Measurements from ENCODE around the gene PTCH1.
A peak's percentile ranks its signal among the peaks of the same experiment; 100 is the strongest.

Gene PTCH1

DNA sequence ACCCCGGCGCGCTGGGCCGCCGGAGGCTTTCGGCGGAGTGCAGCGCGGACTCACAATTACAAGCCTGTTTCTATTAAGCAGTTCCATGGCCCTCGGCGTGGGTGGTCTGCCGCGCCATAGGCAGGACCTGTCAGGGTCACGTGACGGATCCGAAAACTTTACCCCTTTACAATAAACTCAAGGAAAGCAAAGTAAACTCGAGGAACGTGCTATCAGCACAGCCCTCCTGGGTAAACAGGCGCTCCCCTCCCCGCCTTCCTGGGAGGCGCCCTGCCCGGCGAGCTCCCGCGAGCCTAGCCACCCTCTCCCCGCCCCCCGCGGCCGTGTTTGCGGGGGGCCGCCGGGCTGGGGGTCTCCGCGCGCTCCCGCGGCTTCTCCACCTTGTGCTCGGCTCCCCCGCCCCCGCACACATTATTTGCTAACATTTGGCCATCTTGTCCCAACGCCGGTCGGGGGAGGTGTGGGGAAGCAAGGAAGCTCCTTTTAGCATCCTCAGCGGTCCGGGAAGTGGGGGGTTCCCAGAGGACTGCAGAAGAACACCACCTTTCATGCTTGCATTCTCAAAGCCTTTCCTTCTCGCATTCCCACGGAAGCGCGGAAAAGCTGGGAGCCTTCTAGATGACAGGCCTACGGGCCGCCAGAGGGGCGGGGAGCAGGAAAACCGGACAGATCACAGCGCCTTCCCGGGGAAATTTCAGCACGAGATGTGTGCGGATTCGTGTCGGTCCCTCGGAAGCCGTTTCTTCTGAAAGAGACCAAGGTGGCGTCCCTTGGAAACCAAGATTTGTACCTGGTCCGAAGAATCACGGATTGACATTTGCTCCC is at the start of gene PTCH1:
PTCH1 (minus strand) TSS at position 238 of the 825 bp plus-strand sequence.
- DNase-seq (ENCODE audit: low read depth), result peak; percentile 63

DNA sequence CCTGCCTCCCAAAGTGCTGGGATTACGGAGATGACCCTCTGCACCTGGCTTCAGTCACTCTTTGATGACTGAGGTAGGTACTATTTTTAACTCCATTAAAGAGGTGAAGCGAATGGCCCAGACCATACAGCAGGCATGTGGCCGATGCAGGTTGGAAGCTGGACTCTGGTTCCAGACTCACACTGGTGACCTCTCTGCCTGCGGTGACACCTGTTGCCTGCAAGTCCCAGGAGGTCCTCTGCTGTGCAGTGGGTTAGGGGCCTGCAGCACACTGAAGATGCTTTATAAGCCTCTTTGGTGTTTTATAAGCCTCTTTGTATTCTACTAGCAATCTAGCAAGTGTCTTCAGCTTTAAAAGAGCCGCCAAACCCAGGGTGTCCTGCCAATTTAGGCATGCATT is 49.2 kb upstream of the PTCH1 start:
- DNase-seq (ENCODE audit: low read depth), result no peak

DNA sequence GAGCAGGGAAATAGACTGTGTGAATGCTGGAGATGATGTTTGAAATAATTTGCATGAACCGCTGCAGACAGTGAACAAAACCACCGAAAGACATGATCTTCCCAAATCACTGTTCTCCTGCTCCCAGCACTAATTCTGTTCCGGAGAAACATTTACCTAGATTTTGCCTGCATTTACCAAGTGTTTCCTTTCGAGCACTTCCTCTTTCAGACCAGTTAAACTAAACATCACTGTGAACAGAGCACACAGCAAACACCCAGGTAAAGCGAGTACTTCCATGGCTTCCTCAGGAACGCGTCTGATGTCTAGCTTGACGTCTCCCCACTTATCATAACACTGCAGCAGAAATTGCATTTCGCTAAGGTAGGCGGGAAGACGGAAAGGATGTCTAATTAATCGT is 45.1 kb upstream of the PTCH1 start:
- DNase-seq (ENCODE audit: low read depth), result no peak

- DNase-seq (ENCODE audit: low read depth), result no peak
These were observed 40.4 kb upstream of the PTCH1 start for GRCh38 chr9:95557142-95557541.

GRCh38 chr9:95556521-95556920 is 39.8 kb upstream of the PTCH1 start:
- no peak for DNase-seq (ENCODE audit: low read depth)

GRCh38 chr9:95552814-95553546 is 36.2 kb upstream of the PTCH1 start:
- no peak for DNase-seq (ENCODE audit: low read depth)

GRCh38 chr9:95552255-95552654 is 35.5 kb upstream of the PTCH1 start:
- no peak for DNase-seq (ENCODE audit: low read depth)

- no peak for DNase-seq (ENCODE audit: low read depth)
These were observed 34.6 kb upstream of the PTCH1 start for GRCh38 chr9:95551406-95551805.

DNA sequence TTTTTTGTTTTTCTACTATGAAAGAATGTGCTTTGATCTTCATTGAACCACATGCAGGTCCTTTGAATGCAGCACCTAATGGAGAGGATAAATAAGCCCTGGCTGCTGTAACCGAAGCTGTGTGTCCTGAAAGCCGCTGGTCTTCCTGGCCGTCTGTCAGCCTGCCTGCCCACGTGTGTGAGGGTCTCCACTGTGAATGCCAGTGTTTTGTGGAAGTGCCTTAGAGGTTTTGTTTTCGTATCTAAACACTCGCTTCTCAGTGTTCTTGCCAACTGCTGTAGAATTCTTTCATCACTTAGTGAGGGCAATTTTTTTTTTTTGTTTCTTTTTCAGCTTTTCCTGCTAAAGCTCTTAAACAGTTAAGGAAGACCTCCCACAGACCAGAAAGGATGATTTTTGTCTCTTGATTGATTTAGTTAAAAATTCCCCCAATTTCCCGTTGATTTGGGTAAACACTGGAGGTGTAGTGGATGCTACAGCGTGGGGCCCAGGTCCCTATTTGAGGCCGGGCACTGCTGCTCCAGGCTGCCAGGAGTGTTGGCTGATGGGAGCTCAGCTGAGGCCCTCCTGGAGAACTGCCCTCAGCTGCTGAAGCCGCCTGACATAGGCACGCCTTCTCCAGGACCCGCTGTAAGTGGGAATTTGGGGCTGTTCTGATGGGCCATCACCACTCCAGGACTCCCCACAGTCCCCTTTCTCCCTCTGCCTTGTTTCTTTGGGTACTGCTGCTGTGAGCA is 29.2 kb upstream of the PTCH1 start:
- DNase-seq (ENCODE audit: low read depth), result no peak

- no peak for DNase-seq (ENCODE audit: low read depth)
These were observed 17.4 kb upstream of the PTCH1 start for GRCh38 chr9:95533996-95534680.

GRCh38 chr9:95529910-95530309 is 13.1 kb upstream of the PTCH1 start:
- DNase-seq (ENCODE audit: low read depth), result no peak

- DNase-seq (ENCODE audit: low read depth), result no peak
These were observed 12.2 kb upstream of the PTCH1 start for GRCh38 chr9:95528908-95529502.

- no peak for DNase-seq (ENCODE audit: low read depth)
These were observed 6.2 kb upstream of the PTCH1 start for GRCh38 chr9:95522871-95523370.

GRCh38 chr9:95521699-95522098 is 4.9 kb upstream of the PTCH1 start:
- DNase-seq (ENCODE audit: low read depth), result no peak

DNA sequence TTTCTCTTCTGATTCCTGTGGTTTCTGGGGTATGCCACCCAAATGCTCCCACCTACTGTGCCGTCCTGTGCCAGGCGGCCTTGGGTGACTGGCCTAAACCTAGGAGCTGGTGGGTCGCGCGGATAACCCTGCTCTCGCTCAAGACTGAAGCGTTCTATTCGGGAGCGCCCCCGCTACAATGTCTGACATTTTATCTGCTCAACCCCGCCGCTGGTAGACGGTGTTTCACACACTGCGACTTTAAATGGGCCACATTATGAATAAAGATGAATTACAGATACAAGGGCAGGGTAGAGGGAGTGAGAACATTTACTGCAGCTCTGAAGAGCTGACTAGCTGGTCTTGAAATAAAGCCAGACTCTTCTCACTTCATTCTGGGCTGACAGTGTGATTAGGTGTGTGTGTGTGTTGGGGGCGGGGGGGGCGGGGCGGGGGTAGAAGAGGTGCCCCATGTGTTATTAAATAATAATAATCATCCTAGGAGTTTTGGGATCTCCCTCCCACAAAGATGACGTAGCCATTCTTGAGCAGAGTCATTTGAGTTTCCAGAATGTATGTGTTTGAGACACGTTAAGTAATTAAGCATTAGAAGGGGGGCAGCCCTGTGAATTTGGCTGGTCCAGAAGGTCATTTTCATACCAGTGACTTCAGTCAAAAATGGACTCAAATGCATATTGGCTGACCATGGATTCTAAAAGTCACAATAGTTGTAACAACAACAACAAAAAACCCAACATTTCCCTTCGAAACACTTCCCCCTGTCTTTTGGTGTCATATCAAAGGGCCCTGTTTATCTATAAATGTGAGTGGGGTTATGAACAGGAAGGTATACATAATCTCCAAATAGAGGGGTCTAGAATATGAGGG is 1.0 kb upstream of the PTCH1 start:
- no peak for DNase-seq (ENCODE audit: low read depth)

DNA sequence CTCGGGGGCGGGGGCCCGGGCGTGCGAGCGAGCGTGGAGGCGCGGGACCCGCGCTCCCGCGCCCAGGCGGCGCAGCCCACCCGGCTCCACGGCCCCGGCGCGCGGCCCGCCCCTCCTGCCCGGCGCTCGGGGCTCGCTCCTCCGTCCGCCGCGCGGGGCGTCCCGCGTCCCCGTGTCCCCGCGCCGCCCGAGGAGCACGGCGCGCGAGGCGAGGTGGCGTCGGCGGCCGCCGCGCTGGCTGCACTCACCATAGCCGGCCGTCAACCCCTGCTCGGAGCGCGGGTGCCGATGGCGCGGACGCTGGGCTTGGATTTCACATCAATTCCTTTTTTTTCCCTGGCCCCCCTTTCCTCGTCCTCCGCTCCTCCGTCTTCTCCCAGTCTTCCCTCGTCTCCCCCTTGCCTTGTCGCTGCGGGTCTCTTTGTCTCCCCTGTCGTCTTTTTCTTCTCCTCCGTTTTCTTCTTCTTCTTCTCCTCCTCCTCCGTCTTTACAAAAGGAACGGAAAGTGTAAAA is 494 bp downstream of the PTCH1 start:
- DNase-seq (ENCODE audit: low read depth), result no peak

DNA sequence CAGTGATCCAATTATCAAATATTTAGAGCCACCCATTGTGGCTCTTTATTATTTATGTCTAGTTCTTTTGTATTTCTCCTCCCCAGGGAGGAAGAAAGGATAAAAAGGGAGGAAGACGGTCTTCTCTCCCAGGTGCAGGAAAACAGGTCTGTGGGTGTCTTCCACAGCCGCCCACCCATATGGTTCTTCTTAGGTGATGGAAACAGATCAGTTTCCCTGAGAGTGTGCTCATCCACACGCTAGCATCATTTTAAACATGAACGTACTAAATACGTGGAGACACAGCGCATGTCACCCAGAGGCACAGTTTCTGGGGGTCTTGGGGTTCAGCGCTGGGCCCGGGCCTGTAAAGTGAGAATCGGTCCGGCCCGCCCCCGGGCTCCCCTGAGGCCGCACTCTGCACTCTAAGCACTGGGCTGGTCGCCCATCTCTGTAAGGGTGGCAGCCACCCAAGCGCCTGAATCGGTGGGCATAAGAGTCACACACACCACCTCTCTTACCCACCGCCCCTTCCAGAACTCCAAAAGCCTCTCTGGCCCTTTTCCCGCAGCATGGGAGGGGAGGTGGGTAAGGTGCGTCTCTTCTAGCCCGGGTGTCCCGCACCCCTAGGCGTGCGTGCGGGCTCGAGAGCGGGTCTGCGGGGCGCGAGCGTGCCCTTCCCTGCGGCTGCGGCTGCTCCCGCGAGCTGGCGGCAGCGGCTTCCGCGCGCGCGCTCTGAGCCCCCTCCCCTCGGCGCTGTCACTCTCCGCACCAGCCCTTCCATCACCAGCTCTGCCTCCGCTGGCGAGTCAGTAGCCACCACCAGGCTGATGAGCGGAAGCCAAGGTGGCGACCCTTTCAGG is 1.3 kb downstream of the PTCH1 start:
- no peak for DNase-seq (ENCODE audit: low read depth)

- DNase-seq (ENCODE audit: low read depth), result no peak
These were observed 2.4 kb downstream of the PTCH1 start for GRCh38 chr9:95514342-95514741.

DNA sequence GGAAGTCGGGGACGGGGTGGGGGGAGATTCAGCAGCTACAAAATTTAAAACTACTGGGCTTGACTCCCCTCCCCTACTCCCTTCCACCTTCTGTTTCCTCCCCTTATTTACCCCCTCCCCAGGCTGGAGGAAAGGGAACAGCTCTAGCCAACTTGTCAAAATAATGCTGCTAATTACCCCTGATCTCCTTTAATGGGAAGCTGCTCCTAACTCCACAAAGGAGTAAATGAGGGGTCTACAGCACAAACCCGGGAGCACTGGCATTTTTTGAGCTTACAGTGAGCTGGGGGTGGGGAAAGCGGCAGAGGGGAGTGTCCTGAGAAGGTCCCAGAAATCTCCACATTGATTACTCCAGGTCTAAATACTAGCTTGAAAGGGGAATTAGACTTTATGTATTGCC is 3.1 kb downstream of the PTCH1 start:
- no peak for DNase-seq (ENCODE audit: low read depth)

Measured in iris pigment epithelial cell (primary cell).